HTERT RPE-1 (cell line): Measurements from ENCODE around the gene DNAH17.

Source experiments
- in situ Hi-C: fragments of 300-500 bp; cut with MboI; formaldehyde crosslinking; loops from 4 replicates; pipeline ENCODE4 v1.14.3; 2020; ENCODE audit warnings: low sequenced_read_pairs

The DNAH17 gene

DNA sequence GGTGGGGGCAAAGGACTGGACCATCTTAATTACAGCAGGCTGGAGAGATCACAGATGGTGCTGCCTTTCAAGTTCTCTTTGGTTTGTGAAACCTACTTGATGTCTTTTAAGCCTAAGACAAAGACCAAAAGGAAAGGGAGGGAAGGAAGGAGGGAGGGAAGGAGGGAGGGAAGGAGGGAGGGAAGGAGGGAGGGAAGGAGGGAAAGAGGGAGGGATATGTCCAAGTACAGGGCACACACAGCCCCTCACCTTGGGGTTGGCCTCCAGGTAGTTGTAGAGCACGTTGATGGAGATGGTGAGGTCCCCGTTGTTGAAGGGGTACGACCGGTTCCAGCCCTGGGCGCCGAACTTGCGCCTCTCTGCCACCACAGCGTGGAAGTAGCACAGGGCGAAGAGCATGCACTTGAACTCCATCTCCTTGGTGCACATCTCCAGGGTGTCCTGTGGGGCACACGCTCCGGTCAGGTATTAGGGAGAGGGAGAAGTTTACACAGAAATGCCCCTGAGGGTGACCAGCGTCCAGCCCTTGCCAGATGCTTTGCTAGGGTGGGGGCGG, 143.3 kb downstream of the DNAH17 start:
- in situ Hi-C loops: no loop called here

DNA sequence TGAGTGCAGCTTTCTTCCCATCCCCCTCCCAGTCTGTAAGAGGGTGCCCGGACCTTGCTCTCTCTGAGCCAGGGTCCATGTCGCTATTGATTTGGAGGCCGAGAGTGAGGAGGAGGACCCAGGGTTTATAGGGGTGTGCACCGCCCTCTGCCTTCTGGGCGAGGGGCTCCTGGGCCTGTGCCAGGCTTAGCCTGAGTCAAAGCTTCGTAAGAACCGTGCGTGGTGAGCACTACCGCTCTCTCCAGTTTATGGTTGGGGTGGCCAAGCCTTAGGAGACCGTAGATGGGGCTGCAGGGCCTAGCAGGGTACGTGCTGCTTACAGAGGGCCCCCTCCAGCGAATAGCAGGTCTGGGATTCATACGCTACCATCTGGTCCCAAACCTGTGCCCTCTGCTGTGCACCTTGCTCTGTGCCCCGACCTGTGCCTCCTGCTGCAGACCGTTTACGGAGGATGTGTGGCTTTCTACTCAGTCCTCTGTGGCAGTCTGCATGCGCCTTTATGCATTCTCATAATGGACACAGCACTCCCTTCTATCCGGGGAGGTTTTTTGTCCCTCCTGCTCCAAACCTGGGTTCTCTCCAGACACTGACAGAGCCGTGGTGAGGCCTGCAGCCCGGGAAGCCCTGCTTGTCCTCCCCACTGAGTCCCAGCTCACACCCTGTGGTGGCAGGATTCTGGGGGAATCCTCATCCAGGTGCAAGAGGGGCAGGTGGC, 144.0 kb downstream of the DNAH17 start:
- in situ Hi-C loops: no loop called here

DNA sequence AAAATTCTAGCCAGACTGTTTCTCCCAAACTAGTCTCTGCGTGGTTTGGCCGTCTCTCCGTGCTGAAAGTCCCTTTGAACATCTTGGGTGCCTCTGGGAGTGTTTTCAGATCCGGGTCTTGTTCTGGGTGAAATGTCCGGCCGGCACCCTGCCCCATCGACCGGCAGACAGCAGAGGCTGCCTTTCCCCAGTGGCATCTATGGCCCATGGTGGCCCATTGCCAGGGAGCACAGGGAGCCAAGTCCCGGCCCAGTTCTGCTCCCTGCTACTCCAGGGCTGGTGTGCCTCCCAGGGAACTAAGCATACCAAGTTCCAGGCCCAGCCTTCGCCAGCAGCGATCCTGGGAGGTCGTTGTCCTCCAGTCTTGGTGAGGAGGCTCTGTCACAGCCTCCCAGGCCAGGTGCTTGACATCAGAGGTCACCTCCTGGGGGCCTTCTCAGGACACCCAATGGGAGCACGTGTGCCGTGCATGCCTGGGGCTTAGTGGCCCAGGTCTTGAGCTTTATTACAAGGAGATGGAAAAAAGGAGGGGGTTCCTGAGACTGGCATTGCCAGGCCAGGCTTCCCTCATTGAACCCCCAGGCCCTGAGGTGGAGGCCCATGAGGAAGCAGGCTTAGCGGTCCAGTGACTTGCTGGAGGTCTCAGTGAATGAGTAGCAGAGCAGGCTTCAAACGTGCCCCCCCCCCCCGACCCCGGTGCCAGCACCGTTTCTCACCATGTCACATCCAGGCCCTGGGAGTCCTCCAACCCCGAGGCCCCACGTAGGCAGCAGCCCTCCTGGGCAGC, 144.8 kb downstream of the DNAH17 start:
- in situ Hi-C loops: no loop called here

DNA sequence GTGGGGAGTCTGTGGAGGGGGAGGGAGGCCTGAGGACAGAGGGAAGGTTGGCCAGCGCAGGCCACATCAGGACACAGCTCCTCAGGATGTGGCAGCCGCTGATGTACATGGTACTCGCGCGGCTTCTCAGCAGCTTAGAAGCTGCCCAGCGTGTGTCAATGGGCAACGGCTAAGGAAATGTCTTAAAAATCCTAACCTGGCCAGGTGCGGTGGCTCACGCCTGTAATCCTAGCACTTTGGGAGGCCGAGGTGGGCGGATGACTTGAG, 145.6 kb downstream of the DNAH17 start:
- in situ Hi-C loops: no loop called here

DNA sequence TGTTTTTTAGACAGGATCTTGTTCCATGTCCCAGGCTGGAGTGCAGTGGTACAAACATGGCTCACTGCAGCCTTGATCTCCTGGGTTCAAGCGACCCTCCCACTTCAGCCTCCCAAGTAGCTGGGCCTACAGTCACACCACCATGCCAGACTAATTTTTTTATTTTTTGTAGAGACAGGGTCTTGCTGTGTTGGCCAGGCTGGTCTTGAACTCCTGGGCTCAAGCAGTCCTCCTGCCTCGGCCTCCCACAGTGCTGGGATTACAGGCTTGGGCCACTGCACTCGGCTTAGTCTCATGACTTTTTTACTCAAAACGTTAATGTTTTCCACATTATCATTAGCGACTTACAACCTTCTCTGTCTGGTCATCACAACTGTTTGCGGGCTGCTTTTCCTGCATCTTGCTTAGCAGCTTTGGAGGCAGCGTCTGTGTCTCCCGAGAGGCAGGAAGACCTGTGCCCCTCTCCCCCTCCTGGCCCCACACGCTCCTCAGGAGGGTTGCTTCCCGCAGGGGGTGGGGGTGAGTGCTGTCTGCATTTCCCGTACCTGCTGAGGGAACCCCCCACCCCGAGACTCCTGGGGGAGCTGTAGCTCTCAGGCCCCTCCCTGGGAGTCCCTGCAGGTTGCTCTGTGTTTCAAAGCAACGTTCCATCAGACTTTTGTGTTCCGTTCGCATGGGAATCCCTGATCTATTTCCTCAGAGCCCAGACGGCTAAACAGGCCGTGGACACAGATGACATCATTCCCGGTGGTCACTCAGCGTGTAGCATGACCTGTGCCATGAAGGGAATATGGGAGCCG, 146.1 kb downstream of the DNAH17 start:
- in situ Hi-C loops: no loop called here

DNA sequence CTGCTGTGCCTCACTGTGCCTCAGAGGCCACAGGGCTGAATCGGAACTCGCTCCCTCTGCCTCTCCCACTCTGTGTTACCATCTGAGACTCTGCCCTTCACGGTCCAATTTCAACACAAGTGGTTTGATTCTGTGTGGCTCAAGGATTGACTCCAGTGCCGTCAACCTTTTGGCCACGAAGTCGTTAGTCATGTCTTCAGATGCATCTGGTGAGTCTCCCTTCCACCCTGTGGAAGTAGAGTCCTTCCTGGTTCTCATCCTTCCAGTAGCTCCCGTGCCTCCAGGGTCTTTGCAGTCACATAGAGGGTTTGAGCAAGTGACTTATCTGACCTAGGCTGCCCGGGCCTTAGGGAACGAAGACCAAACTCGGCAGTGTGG, 147.6 kb downstream of the DNAH17 start:
- in situ Hi-C loops: no loop called here

DNA sequence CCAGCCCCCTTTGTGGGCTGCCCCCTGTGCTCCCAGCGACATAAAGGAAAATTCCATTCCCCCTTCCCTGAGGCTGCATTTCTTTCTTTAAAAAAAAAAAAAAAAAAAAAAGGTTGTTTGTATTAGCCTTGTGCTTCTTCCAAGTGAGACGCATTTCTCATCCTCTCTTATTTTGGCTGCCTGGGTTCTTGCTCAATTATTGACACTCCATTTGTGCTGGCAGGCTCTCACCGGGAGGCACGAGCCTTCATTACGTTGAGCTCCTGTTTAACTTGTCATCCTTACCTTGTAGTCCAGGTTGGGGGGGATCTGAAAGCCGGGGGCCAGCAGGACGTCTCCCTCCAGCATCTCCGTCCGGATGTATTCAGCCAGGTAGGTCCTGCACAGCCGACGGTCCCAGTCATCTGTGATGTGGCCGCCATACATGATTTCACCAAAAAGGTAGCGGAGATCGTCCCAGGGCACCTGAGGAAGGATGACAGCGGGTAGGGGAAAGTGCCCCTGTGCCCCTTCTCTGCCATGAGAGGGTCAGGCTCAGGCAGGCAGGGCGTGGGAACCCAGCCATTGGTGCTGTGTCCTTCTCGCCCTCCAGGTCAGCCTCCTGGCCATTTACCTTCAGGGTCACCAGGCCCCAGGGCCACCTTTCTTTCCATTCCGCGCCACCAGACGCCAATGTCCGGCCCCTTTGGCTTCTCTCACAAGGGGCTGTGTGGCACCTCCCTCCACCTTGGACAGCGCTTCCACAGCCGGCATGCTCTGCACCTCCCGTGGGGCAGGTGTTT, 148.2 kb downstream of the DNAH17 start:
- in situ Hi-C loops: no loop called here

DNA sequence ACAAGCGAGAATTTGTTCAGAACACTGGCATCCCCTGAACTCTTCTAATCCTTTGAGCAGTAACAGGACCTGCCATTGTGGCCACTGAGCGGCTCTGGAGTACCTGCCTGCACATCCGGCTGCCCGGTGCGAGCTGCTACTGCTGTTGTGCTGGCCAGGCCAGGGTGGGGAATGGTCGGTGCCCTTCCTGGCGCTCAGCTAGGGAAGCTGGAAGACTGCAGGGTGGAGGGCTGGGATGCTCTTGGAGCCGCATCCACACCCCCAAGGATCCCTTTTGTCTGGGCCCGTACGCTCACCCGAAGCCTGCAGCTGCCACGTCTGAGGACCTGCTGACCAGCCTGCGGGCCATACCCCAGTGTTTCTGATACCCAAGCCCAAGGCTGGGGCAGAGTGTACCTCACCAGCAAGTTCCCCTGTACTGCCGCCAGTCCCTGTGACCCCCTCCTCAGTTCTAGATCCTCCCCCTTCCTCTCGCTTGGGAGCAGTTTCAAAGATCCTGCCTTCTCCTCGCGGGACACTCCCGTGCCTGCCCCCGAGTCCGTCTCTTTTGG, 149.1 kb downstream of the DNAH17 start:
- in situ Hi-C loops: no loop called here

DNA sequence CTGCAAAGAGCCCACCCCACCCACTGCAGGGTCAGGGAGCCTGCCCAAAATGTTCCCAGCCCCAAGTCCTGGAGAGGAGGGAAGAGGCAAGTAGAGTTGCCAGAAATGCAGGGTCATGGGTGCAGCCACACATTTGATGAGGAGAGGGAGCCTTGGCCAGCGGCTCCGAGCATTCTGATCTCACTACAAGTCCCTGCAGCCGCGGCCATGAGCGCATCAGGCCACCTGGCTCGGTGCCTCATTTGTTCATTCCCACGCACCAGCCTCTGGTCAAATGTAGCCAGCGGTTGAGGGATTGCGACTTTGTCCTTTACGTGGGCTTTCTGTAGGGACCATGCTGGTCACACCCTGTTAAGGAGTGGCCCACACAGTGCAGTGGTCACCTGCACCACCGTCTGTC, 150.1 kb downstream of the DNAH17 start:
- in situ Hi-C loops: no loop called here

DNA sequence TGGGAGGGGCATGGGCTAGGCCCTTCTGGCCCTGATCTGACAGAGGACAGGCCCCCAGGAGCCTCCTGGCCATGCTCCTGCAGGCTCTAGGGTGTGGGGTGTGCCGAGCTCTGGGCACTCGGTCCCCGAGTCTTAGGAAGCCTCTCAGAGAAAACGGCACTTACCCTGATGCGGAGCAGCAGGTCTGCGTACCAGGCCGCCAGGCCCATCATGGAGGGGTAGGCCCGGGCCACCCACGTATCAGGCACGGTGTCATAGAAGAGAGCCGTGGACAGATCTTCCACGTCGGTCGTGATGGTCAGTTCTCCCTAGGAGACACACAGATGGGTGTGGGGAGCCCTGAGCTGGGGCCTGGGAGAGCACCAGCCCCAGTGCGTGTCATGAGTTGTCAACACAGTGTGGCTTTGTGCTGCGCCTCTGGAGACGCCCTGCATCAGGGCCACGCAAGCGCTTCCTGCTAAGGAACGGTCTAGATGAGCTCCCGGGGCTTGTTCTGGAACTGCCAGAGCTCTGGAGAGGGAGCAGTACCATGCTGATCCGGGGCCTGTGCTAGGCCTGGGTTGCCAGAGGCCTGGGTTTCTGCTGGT, 150.8 kb downstream of the DNAH17 start:
- in situ Hi-C loops: no loop called here

DNA sequence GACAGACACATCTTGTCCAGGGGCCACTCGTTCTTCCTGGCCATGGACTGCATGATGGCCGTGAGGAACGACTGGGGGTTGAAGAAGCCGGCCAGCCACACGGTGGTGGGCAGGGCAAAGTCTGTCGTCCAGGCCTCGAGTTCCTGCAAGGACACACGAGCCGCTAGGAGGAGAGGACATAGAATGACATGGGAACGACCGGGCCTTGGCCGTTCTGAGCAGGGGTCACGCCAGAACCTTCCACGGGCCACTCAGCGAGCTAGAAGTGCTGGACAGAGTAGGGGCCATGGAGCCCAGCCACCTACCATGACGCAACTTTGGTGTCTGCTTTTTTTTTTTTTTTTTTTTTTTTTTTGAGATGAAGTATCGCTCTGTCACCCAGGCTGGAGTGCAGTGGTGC, 151.8 kb downstream of the DNAH17 start:
- in situ Hi-C loops: no loop called here

DNA sequence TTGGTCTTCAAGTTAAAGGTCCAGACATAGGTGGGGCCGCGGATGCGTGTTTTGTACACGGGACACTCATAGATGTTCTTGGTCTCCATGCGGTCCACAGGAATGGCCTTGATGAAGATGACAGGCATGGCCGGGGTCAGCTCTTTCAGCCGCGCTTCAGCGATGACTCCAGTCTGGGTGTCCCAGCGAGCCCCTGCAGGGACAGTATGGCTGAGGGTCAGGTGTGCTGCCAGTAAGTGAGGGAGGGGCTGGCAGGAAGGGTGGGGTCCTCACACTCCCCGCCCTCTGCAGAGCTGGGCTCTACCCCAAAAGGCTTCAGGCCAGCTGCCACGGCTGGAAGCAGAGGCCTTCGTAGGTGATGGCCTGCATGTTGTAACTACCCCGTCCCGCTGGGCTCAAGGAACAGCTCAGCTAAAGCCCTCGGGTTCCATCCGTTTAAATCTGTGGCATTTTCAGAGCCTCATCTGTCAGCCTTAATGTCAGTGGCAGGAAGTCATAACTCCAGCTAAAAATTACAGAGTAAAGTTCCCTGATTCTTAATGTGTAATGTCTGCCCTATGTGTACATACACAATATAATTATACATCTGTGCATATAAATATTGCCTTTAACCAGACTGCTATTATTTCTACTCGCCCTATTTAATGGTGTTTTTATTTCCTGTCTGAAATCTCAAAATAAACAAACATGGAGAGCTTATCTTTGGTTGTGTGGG, 153.1 kb downstream of the DNAH17 start:
- in situ Hi-C loops: no loop called here

DNA sequence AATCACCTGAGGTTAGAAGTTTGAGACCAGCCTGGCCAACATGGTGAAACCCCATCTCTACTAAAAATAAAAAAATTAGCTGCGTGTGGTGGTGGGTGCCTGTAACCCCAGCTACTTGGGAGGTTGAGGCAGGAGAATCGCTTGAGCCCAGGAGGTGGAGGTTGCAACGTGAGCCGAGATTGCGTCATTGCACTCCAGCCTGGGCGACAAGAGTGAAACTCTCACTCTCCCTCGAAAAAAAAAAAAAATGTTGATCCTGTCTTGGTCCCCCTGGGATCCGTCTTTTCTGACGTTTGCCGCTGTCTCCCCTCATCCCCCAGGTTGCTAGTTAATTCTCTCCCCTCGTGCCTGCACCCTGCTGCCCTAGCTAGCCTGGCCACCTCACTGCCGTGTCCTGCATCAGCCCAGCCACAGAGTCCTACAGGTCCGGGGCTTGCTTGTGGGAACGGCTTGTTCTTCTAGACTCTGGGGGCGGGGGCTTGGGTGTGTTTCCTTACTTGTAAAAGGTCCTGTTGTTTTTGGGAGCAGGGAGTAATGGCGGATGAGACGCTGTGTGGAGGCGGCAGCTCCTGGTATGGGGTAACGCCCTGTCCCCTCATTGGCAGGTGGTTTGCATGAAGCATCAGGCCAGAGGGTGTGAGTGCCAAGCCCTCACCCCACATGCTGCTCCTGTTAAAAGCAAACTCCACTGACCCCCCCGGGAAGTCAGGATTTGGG, 154.2 kb downstream of the DNAH17 start:
- in situ Hi-C loops: no loop called here

DNA sequence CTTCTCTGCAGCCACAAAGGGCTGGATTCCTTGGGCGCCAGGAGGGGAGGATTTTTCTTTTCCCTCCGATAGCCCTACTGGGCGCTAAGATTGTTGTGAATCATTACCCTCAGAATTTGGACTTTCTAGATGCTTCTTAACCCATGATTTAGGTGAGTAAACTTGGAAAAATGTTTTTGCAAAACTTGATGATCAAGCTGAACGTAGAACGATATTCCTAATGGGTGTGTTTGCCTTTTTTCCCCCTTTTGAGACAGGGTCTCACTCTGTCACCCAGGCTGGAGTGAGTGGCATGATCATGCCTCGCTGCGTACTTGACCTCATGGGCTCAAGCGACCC, 155.0 kb downstream of the DNAH17 start:
- in situ Hi-C loops: no loop called here

DNA sequence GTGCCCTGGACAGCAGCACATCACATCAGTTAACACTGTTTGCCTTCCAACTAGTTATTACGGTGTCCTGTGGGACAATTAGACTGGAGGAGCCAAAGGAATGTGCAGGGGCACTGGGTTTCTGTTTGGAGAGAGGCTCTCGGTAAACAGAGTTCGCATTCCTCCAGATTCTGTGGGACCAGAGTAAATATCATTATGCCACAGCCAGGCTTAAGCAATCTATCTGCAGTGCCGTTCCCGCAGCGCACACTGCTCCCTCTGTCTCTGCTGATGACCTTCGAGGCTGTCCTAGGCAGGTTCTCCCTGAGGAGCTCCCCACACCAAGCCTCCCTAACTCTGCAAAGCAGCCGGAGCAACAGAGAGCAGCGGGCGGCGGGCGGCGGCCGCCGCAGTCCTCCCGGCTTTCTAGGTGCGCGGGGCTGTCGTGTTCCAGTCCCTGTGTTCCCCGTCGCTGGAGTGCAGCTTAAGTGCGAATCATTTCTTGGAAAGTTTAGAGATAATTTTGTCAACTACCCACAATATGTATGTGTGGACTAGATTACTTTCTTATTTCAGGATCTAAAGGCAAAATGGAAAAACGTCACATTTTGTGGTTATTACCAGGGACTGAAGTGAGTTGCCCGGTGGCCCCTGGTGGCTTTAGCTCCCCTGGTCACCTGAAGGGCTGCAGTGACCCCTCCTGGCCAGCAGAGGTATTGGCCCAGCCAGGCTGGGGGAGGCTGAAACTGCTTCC, 155.5 kb downstream of the DNAH17 start:
- in situ Hi-C loops: no loop called here

DNA sequence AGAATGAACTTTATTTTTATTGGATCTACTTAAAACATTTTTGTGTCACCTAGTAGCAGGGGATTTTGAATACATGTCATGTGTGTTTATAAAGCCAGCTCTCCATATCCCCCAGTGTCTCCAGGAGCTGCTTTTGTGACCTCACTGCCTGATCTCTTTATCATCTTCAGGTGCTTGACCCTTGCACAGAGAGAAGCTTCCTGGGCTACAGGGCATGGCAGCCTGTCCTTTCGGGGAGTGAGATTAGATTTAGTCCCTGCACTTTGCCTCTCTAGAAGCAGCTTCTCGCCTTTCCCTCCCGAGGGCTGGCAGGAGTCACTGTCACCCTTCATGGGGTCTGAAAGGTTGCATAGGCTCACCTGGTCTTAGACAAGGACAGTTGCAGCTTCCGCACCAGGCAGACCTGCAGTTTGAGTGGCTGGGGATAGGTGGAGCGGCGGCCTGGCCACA, 156.1 kb downstream of the DNAH17 start:
- in situ Hi-C loops: no loop called here

DNA sequence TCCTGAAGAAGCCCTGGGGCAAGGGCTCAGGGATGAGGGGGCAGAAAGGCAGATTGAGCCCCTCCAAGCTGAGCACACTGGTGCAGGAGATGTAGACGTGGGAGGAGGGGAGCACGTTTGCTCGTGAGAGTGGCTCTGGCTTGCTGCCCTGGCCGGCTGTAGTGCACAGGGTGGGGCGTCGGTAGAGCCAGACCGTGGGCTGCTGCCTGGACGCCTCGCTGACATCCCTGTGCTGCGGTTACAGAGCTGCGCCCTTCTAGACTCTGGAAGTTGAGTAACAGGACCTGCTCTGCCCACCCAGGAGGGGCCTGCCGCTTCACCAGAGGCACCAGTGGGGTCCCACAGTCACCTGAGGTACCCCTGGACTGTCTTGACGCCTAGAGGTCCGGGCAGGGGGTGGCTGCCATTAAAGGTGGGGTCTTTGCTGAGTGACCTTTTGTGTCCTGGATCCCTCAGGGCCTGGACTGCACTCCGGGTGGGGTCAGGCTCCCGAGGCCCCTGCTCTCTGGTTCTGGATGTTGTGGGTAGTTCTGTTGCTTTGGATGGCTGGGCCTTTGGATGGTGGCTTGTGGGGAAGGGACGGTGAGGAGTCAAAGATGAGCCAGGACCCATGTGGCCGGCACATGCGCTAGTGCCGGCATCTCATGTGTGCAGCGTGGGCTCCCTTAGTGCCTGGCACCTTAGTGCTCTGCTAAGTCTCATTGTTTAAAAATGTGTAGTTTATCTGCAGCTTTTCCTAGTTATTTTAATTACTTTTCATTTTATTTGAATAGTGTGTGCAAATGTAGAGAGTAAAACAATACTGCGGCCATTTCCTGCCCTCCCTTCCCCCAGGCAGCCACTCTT, 157.0 kb downstream of the DNAH17 start:
- in situ Hi-C loops: no loop called here
